B cell (primary cell): Measurements from ENCODE around the gene NGDN. TPM values are rescaled to one million over a fixed set of nuclear protein-coding genes. Genes with fewer than 3 reads are reported as not detected.

ENCODE experiments used
- ATAC-seq: fragments of 200-7000 bp; cut with Tn5 transposase; one replicate; pipeline ENCODE4 v1.10.0; 2021; ENCODE audit warnings: low read depth, mild to moderate bottlenecking, moderate number of reproducible peaks, moderate library complexity
- CTCF ChIA-PET: fragments of 350-600 bp; sonication (Branson Sonifier 250); formaldehyde crosslinking; loops from one replicate; lab custom pipeline; 2021; ENCODE audit warnings: antibody characterized with exemption, inconsistent platforms; lab: Charles Lee
- POLR2A ChIA-PET: fragments of 350-600 bp; sonication (Branson Sonifier 250); formaldehyde crosslinking; loops from one replicate; lab custom pipeline; 2021; ENCODE audit warnings: antibody characterized with exemption; lab: Charles Lee
- DNase-seq: peaks from one replicate; pipeline ENCODE4 v3.0.0; 2013
- H2AFZ ChIP-seq: 2 replicates; pipeline ENCODE4 v1.6.1; 2012; ENCODE audit warnings: mild to moderate bottlenecking, low read depth, low read length; ENCODE audit not compliant: insufficient read depth, poor library complexity, severe bottlenecking
- H3K27ac ChIP-seq, 2 donors: 1 replicate in 1 of 2; 2 replicates in 1 of 2; pipeline ENCODE4 v1.5.1; 2012 to 2013; ENCODE audit warnings: low read length in 2 of 2, mild to moderate bottlenecking in 2 of 2, moderate library complexity in 1 of 2
- H3K27me3 ChIP-seq, 4 experiments: fragments of 200-600 bp in 1 of 4; sonication (generic) in 1 of 4; replicated peaks in 1 of 4; 1 replicate in 2 of 4; 2 replicates in 2 of 4; pipeline versions ENCODE4 v1.6.1 to v1.7.0; 2013 to 2016; ENCODE audit warnings: low read length in 3 of 4, mild to moderate bottlenecking in 2 of 4, mixed read lengths in 1 of 4, moderate library complexity in 1 of 4; ENCODE audit not compliant: insufficient read depth in 4 of 4, control insufficient read depth in 3 of 4; ENCODE audit errors: control extremely low read depth in 1 of 4
- H3K36me3 ChIP-seq, 2 experiments: replicated peaks in 1 of 2; 1 replicate in 1 of 2; 2 replicates in 1 of 2; pipeline versions ENCODE4 v1.6.1 to v1.7.1; 2013; ENCODE audit warnings: low read length in 1 of 2; ENCODE audit not compliant: insufficient read depth in 2 of 2, control insufficient read depth in 1 of 2; ENCODE audit errors: control extremely low read depth in 1 of 2, extremely low read depth in 1 of 2
- H3K4me1 ChIP-seq, 2 donors: fragments of 200-600 bp in 1 of 2; sonication (generic) in 1 of 2; 1 replicate in 1 of 2; 2 replicates in 1 of 2; pipeline versions ENCODE4 v1.5.1 to v1.6.1; 2013 to 2017; ENCODE audit warnings: low read length in 2 of 2; ENCODE audit not compliant: control insufficient read depth in 2 of 2, insufficient read depth in 2 of 2
- H3K4me2 ChIP-seq: replicated peaks from 2 replicates; pipeline ENCODE3; 2012; ENCODE audit warnings: mild to moderate bottlenecking, low read depth, low read length; ENCODE audit not compliant: poor library complexity, severe bottlenecking
- H3K4me3 ChIP-seq, 5 experiments: fragments of 200-600 bp in 1 of 5; sonication (generic) in 1 of 5; 1 replicate in 3 of 5; 2 replicates in 2 of 5; pipeline versions ENCODE4 v1.5.1 to v1.7.0; 2011 to 2016; ENCODE audit warnings: low read length in 4 of 5, mild to moderate bottlenecking in 4 of 5, low read depth in 2 of 5, control low read depth in 1 of 5, moderate library complexity in 1 of 5; ENCODE audit not compliant: insufficient read depth in 1 of 5; ENCODE audit errors: control extremely low read depth in 1 of 5, extremely low read depth in 1 of 5
- H3K79me2 ChIP-seq: fragments of 200-600 bp; sonication (generic); one replicate; pipeline ENCODE4 v1.6.0; 2016; ENCODE audit warnings: low read length; ENCODE audit not compliant: control insufficient read depth, insufficient read depth
- H3K9ac ChIP-seq: fragments of 200-600 bp; sonication (generic); 2 replicates; pipeline ENCODE4 v1.6.1; 2017; ENCODE audit warnings: mild to moderate bottlenecking, low read length, moderate library complexity
- H3K9me3 ChIP-seq, 3 donors: one replicate each; pipeline versions ENCODE4 v1.6.1 to v1.7.1; 2013; ENCODE audit warnings: low read length in 2 of 3; ENCODE audit not compliant: control insufficient read depth in 2 of 3, insufficient read depth in 1 of 3; ENCODE audit errors: control extremely low read depth in 1 of 3
- H4K20me1 ChIP-seq: 2 replicates; pipeline ENCODE4 v1.6.0; 2012; ENCODE audit warnings: mild to moderate bottlenecking, low read length; ENCODE audit not compliant: insufficient read depth, control insufficient read depth, poor library complexity, severe bottlenecking
- H3K27ac Mint-ChIP-seq: one replicate; pipeline ENCODE4 v1.8.0; 2021; ENCODE audit warnings: mixed read lengths
- H3K27me3 Mint-ChIP-seq: one replicate; pipeline ENCODE4 v1.8.0; 2021; ENCODE audit warnings: mixed read lengths
- H3K4me1 Mint-ChIP-seq: one replicate; pipeline ENCODE4 v1.8.0; 2021; ENCODE audit warnings: mixed read lengths
- H3K4me3 Mint-ChIP-seq: one replicate; pipeline ENCODE4 v1.8.0; 2021; ENCODE audit warnings: mixed read lengths
- H3K9me3 Mint-ChIP-seq: one replicate; pipeline ENCODE4 v1.8.0; 2022; ENCODE audit warnings: mixed read lengths; ENCODE audit not compliant: insufficient read depth
- EZH2 ChIP-seq: IDR thresholded peaks from 2 replicates; pipeline ENCODE4 v1.6.1; 2012; ENCODE audit warnings: borderline replicate concordance, low read depth, mild to moderate bottlenecking, moderate library complexity, low read length; ENCODE audit not compliant: insufficient read depth, poor library complexity, severe bottlenecking
- WGBS: methylation state at CpG from one replicate; pipeline ENCODE4 v1.1.5; 2013; ENCODE audit warnings: missing lambda C conversion rate; ENCODE audit not compliant: insufficient coverage; 5-methylcytosine and 5-hydroxymethylcytosine counted together
- intact Hi-C: fragments of 100-400 bp; cut with micrococcal nuclease; formaldehyde crosslinking; loops from one replicate; pipeline ENCODE4 v1.10.0; 2022
- polyA plus RNA-seq: library from polyadenylated mRNA; depleted of rRNA; stranded (reverse); fragments of >200 nt; gene quantifications from 2 replicates; pipeline ENCODE4 v1.2.3, GENCODE V29; 2012
- total RNA-seq, 2 donors: library from RNA; stranded (reverse); fragments of 120-200 nt in 1 of 2; gene quantifications; 1 replicate in 1 of 2; 2 replicates in 1 of 2; pipeline versions ENCODE4 v1.2.3 to v1.2.4, GENCODE V29; 2013 to 2022
- TF ChIP-seq, protein P1 (sequence below): fragments of 200-600 bp; IDR thresholded peaks from one replicate; pipeline ENCODE4 v1.8.0; 2022; ENCODE audit warnings: antibody characterized with exemption, mild to moderate bottlenecking

The NGDN gene
- total and polyA plus RNA-seq, 2 donors (not counting 1 experiment from before 2014, with no cell fraction given), result 66.7 to 81.8 TPM

DNA sequence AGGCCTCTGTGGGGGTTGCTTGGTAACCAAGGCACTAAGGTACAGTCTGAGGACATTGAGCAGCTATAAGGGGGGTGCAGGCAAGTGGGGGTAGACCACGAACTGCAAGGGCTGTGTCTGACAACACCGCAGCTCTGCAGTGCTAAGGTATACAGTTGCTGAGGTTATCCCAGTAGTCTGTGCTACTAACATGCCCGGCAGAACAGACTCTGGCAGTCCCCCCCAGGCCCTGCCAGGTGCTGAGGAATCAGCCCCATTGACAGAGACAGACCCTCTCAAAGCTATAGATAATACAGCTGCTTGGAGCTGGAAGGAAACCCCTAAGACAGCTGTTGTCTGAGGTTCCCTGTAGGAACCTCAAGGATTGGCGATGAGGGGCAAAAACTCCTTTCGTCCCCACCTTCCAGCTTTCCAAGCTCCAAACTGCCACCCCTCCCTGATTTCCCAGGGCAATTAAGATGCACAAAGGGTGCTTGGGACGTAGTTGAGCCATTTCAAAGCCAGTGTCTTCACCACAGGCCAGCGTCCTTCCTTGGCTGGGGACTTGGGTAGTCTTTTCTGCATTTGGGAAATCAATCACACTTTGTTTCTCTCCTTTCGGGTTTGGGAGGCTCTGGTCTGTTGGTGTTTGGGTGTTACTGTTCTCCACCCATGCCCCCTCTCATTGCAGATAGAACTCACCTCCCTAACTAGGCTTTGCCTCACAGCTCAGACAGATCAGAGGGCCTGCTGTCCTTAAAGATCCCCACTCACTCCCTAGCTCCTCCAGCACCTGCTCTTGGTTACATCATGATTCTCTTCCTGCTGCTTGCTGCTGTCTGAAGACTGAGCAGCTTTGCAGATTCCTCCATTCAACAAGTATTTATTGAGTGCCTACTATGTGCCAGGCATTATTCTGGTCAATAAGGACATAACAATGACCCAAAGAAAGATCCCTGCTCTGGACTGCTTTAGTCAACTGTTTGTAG is 32.1 kb upstream of the NGDN start:
- peaks cover 0 to 3% (median 1%) of the 10 kb centered on the region in 4 experiments for H3K27me3 ChIP-seq
- 98% methylated on average over 5 of the region's 8 CpGs for WGBS
- H3K4me2 ChIP-seq, result no peak overlapping the region
- Mint-ChIP-seq H3K9me3 (no peaks in the 10 kb centered on the region), H3K4me3 (no peak overlapping the region), H3K27ac (no peak overlapping the region), H3K27me3 (peaks cover 28% of the 10 kb centered on the region), H3K4me1 (no peaks in the 10 kb centered on the region)
- H3K9ac ChIP-seq, result no peak overlapping the region
- H2AFZ ChIP-seq, result no peak overlapping the region
- POLR2A ChIA-PET, result no interaction called here
- no peaks in the 10 kb centered on the region for H3K9me3 ChIP-seq
- no peak overlapping the region for H3K4me3 ChIP-seq
- TF ChIP-seq, protein P1, sequence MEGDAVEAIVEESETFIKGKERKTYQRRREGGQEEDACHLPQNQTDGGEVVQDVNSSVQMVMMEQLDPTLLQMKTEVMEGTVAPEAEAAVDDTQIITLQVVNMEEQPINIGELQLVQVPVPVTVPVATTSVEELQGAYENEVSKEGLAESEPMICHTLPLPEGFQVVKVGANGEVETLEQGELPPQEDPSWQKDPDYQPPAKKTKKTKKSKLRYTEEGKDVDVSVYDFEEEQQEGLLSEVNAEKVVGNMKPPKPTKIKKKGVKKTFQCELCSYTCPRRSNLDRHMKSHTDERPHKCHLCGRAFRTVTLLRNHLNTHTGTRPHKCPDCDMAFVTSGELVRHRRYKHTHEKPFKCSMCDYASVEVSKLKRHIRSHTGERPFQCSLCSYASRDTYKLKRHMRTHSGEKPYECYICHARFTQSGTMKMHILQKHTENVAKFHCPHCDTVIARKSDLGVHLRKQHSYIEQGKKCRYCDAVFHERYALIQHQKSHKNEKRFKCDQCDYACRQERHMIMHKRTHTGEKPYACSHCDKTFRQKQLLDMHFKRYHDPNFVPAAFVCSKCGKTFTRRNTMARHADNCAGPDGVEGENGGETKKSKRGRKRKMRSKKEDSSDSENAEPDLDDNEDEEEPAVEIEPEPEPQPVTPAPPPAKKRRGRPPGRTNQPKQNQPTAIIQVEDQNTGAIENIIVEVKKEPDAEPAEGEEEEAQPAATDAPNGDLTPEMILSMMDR, result no peak
- no peak for TF ChIP-seq EZH2
- H3K27ac ChIP-seq, result no peak overlapping the region
- no peaks in the 10 kb centered on the region for H4K20me1 ChIP-seq
- no peaks in the 10 kb centered on the region for H3K79me2 ChIP-seq
- ATAC-seq (no peak), DNase-seq (no peak)
- no peaks in the 10 kb centered on the region for H3K4me1 ChIP-seq
- CTCF ChIA-PET, result no interaction called here
- no peaks in the 10 kb centered on the region for H3K36me3 ChIP-seq
- intact Hi-C loops, result no loop called here
